Ovary (tissue), 3 donors: Measurements from ENCODE around the gene AIFM3.

Source experiments
- POLR2A ChIP-seq: fragments of 450-650 bp; IDR thresholded peaks from one replicate; pipeline ENCODE4 v1.6.1; 2017; ENCODE audit warnings: antibody characterized with exemption, mild to moderate bottlenecking, moderate library complexity
- TF ChIP-seq, protein P1 (sequence below), 3 donors: fragments of 450-650 bp in 2 of 3; fragments of 200-600 bp in 1 of 3; IDR thresholded peaks; one replicate each; pipeline versions ENCODE4 v1.5.1 to v1.8.0; 2016 to 2022; ENCODE audit warnings: antibody characterized with exemption in 3 of 3, mild to moderate bottlenecking in 1 of 3
- donor health status: DM: no; HTN: no; CAD: no.

DNA sequence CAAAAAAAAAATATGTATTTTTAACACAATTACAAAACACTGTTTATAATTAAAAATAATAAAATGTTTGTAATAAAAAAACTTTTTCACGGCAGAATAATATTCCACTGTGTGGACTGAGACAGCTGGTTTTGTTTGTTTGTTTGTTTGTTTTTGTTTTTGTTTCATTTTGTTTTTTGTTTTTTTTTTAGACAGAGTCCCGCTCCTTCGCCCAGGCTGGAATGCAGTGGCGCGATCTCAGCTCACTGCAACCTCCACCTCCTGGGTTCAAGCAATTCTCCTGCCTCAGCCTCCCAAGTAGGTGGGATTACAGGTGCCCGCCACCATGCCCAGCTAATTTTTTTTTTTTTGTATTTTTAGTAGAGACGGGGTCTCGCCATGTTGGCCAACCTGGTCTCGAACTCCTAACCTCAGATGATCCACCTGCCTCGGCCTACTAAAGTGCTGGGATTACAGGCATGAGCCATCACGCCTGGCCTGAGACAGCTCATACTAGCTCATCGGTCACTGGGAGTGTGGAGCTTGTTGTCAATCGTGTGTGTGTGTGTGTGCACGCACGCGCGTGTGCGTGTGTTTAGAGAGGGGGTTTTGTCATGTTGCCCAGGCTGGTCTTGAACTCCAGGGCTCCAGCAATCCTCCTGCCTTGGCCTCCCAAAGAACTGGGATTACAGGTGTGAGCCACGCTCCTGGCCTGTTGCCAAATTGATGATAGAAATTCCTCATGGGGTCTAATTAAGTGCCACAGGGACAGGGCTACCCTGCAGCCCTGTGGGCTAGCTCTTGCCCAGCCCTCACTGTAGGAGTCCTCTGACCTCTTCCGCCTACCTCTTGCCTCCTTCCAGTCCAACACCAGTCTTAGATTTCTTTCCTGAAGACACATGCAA is 7.2 kb upstream of the AIFM3 start:
- TF ChIP-seq, protein P1, sequence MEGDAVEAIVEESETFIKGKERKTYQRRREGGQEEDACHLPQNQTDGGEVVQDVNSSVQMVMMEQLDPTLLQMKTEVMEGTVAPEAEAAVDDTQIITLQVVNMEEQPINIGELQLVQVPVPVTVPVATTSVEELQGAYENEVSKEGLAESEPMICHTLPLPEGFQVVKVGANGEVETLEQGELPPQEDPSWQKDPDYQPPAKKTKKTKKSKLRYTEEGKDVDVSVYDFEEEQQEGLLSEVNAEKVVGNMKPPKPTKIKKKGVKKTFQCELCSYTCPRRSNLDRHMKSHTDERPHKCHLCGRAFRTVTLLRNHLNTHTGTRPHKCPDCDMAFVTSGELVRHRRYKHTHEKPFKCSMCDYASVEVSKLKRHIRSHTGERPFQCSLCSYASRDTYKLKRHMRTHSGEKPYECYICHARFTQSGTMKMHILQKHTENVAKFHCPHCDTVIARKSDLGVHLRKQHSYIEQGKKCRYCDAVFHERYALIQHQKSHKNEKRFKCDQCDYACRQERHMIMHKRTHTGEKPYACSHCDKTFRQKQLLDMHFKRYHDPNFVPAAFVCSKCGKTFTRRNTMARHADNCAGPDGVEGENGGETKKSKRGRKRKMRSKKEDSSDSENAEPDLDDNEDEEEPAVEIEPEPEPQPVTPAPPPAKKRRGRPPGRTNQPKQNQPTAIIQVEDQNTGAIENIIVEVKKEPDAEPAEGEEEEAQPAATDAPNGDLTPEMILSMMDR (IDR thresholded peaks at IDR 0.05): no peak
- TF ChIP-seq POLR2A: no peak
